HEK293 (cell line): ENCODE data around the gene SH3BGR.

ENCODE experiments used
- CTCF ChIA-PET: fragments of 350-600 bp; formaldehyde crosslinking; extraction: SDS; loops from one replicate; lab custom pipeline; 2021; ENCODE audit warnings: antibody characterized with exemption; lab: Yijun Ruan, JAX
- POLR2A ChIA-PET: fragments of 300-600 bp; formaldehyde crosslinking; extraction: SDS; loops from one replicate; lab custom pipeline; 2020; ENCODE audit warnings: antibody characterized with exemption, inconsistent platforms; lab: Yijun Ruan, JAX
- H3K27ac ChIP-seq: fragments of 200-500 bp; sonication (Bioruptor generic); 2 replicates; pipeline ENCODE4 v1.5.1; 2014; ENCODE audit warnings: low read depth, low read length, control low read depth, inconsistent platforms; ENCODE audit errors: extremely low read depth
- H3K36me3 ChIP-seq, 2 experiments: fragments of 200-500 bp in 1 of 2; sonication (Bioruptor generic) in 1 of 2; 1 replicate in 1 of 2; 2 replicates in 1 of 2; pipeline ENCODE4 v1.5.1; 2014 to 2017; ENCODE audit warnings: inconsistent platforms in 2 of 2, low read length in 2 of 2; ENCODE audit not compliant: control insufficient read depth in 2 of 2, insufficient read depth in 1 of 2
- H3K4me1 ChIP-seq: fragments of 200-500 bp; sonication (Bioruptor generic); 2 replicates; pipeline ENCODE4 v1.5.1; 2014; ENCODE audit warnings: mild to moderate bottlenecking, low read length, inconsistent platforms; ENCODE audit not compliant: control insufficient read depth, insufficient read depth
- H3K4me3 ChIP-seq: 2 replicates; pipeline ENCODE4 v1.5.1; 2011; ENCODE audit warnings: low read depth, mild to moderate bottlenecking, control low read depth, low read length, moderate library complexity
- H3K9me3 ChIP-seq: fragments of 200-500 bp; sonication (Bioruptor generic); 2 replicates; pipeline ENCODE4 v1.5.1; 2014; ENCODE audit warnings: low read depth, low read length, inconsistent platforms; ENCODE audit not compliant: control insufficient read depth, insufficient read depth
- EGR2 ChIP-seq: fragments of 450-650 bp; formaldehyde crosslinking; IDR thresholded peaks from 2 replicates; pipeline ENCODE4 v1.5.1; 2016; ENCODE audit warnings: low read depth, missing biosample characterization, missing genetic modification characterization
- FEZF1 ChIP-seq: fragments of 450-650 bp; formaldehyde crosslinking; IDR thresholded peaks from 2 replicates; pipeline ENCODE4 v1.5.1; 2016; ENCODE audit warnings: missing biosample characterization, missing genetic modification characterization
- GFI1B ChIP-seq: fragments of 450-650 bp; formaldehyde crosslinking; IDR thresholded peaks from 2 replicates; pipeline ENCODE4 v1.5.1; 2016; ENCODE audit warnings: missing biosample characterization, missing genetic modification characterization
- IKZF3 ChIP-seq: fragments of 450-650 bp; IDR thresholded peaks from 2 replicates; pipeline ENCODE4 v1.5.0; 2018; ENCODE audit warnings: missing biosample characterization, mild to moderate bottlenecking, missing genetic modification characterization, moderate library complexity
- PRDM10 ChIP-seq: fragments of 450-650 bp; formaldehyde crosslinking; IDR thresholded peaks from 2 replicates; pipeline ENCODE4 v1.5.1; 2016; ENCODE audit warnings: missing biosample characterization, missing genetic modification characterization
- ZBTB48 ChIP-seq: fragments of 450-650 bp; formaldehyde crosslinking; IDR thresholded peaks from 2 replicates; pipeline ENCODE4 v1.5.1; 2016; ENCODE audit warnings: missing biosample characterization, missing genetic modification characterization
- ZNF114 ChIP-seq: fragments of 450-650 bp; formaldehyde crosslinking; IDR thresholded peaks from 2 replicates; pipeline ENCODE4 v1.5.0; 2017; ENCODE audit warnings: missing biosample characterization, missing genetic modification characterization
- ZNF133 ChIP-seq: fragments of 450-650 bp; formaldehyde crosslinking; IDR thresholded peaks from 2 replicates; pipeline ENCODE4 v1.5.1; 2016; ENCODE audit warnings: missing biosample characterization, missing genetic modification characterization
- ZNF16 ChIP-seq: fragments of 450-650 bp; formaldehyde crosslinking; IDR thresholded peaks from 2 replicates; pipeline ENCODE4 v1.5.1; 2016; ENCODE audit warnings: low read depth, missing biosample characterization, missing genetic modification characterization
- ZNF211 ChIP-seq: fragments of 450-650 bp; formaldehyde crosslinking; IDR thresholded peaks from 2 replicates; pipeline ENCODE4 v1.5.1; 2016; ENCODE audit warnings: low read depth, missing biosample characterization, missing genetic modification characterization
- ZNF248 ChIP-seq: fragments of 450-650 bp; formaldehyde crosslinking; IDR thresholded peaks from 2 replicates; pipeline ENCODE4 v1.5.1; 2017; ENCODE audit warnings: missing biosample characterization, missing genetic modification characterization
- ZNF404 ChIP-seq: fragments of 450-650 bp; formaldehyde crosslinking; IDR thresholded peaks from 2 replicates; pipeline ENCODE4 v1.5.1; 2017; ENCODE audit warnings: missing biosample characterization, missing genetic modification characterization
- ZNF416 ChIP-seq: fragments of 450-650 bp; formaldehyde crosslinking; IDR thresholded peaks from 2 replicates; pipeline ENCODE4 v1.5.1; 2016; ENCODE audit warnings: missing biosample characterization, missing genetic modification characterization
- ZNF501 ChIP-seq: fragments of 450-650 bp; formaldehyde crosslinking; IDR thresholded peaks from 2 replicates; pipeline ENCODE4 v1.5.1; 2016; ENCODE audit warnings: missing biosample characterization, missing genetic modification characterization
- ZNF645 ChIP-seq: fragments of 450-650 bp; formaldehyde crosslinking; IDR thresholded peaks from 2 replicates; pipeline ENCODE4; 2016; ENCODE audit warnings: missing biosample characterization, missing genetic modification characterization
- ZNF701 ChIP-seq: fragments of 450-650 bp; formaldehyde crosslinking; IDR thresholded peaks from 2 replicates; pipeline ENCODE4 v1.5.1; 2016; ENCODE audit warnings: missing biosample characterization, missing genetic modification characterization
- ZNF777 ChIP-seq: fragments of 450-650 bp; formaldehyde crosslinking; IDR thresholded peaks from 2 replicates; pipeline ENCODE4 v1.5.1; 2017; ENCODE audit warnings: missing biosample characterization, missing genetic modification characterization, borderline replicate concordance
- TF ChIP-seq, protein P1 (sequence below): fragments of 450-650 bp; formaldehyde crosslinking; conservative IDR thresholded peaks from 2 replicates; pipeline ENCODE4 v1.5.1; 2016; ENCODE audit warnings: low read depth, missing biosample characterization, missing genetic modification characterization
- TF ChIP-seq, protein P2 (sequence below): fragments of 450-650 bp; formaldehyde crosslinking; IDR thresholded peaks from 2 replicates; pipeline ENCODE4 v1.5.1; 2016; ENCODE audit warnings: missing biosample characterization, missing genetic modification characterization
- TF ChIP-seq, protein P3 (sequence below): fragments of 450-650 bp; formaldehyde crosslinking; optimal IDR thresholded peaks from 2 replicates; pipeline ENCODE3; 2016; ENCODE audit warnings: missing biosample characterization, mild to moderate bottlenecking, missing genetic modification characterization
- TF ChIP-seq, protein P4 (sequence below): fragments of 450-650 bp; formaldehyde crosslinking; IDR thresholded peaks from 2 replicates; pipeline ENCODE4 v1.5.1; 2016; ENCODE audit warnings: missing biosample characterization, missing genetic modification characterization

The SH3BGR gene

DNA sequence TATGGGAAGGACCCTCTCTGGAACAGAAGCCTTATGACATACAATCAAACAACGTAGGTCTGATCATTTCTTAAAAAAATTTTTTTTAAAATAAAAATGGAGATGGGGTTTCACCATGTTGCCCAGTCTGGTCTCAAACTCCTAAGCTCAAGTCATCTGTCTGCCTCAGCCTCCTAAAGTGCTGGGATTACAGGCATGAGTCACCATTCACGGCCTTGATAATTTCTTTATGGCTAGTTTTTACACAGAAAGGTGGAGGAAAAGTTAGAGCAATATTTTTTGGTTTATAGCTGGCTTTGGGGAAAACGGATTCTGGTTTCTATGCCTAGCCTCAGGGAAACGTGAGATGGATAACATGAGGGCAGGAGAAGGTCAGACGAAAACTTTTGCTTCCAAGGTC lies 91.0 kb downstream of the SH3BGR start (continued):
- TF ChIP-seq ZNF645 (no peak), ZNF416 (tag by site-specific recombination) (no peak), ZNF777 (no peak), ZNF133 (tag by site-specific recombination) (no peak), ZBTB48 (tag by site-specific recombination) (no peak), IKZF3 (tag by site-specific recombination) (no peak), ZNF211 (tag by site-specific recombination) (no peak)
- TF ChIP-seq, protein P1, sequence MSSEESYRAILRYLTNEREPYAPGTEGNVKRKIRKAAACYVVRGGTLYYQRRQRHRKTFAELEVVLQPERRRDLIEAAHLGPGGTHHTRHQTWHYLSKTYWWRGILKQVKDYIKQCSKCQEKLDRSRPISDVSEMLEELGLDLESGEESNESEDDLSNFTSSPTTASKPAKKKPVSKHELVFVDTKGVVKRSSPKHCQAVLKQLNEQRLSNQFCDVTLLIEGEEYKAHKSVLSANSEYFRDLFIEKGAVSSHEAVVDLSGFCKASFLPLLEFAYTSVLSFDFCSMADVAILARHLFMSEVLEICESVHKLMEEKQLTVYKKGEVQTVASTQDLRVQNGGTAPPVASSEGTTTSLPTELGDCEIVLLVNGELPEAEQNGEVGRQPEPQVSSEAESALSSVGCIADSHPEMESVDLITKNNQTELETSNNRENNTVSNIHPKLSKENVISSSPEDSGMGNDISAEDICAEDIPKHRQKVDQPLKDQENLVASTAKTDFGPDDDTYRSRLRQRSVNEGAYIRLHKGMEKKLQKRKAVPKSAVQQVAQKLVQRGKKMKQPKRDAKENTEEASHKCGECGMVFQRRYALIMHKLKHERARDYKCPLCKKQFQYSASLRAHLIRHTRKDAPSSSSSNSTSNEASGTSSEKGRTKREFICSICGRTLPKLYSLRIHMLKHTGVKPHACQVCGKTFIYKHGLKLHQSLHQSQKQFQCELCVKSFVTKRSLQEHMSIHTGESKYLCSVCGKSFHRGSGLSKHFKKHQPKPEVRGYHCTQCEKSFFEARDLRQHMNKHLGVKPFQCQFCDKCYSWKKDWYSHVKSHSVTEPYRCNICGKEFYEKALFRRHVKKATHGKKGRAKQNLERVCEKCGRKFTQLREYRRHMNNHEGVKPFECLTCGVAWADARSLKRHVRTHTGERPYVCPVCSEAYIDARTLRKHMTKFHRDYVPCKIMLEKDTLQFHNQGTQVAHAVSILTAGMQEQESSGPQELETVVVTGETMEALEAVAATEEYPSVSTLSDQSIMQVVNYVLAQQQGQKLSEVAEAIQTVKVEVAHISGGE (tag by site-specific recombination) = no peak

DNA sequence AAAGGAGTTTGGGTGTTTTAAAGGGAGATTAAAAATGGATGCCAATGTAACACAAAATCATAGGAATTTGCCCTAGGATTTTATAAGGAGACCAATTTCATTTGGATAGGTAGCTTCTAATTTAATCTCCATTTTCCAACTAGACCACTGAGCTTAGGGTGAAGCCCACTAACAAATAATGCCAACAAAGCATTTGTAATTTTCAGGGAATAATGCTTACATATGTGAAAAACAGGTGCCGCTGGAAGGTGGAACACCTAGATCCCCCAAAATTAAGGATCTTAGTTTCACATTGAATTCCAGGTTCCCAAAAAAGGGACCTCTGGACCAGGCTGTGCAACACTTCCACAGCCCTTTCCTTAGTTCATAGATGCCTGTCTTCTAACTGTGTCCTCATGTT lies 94.8 kb downstream of the SH3BGR start:
- Histone ChIP-seq H3K9me3 (no peaks in the 10 kb centered on the region), H3K36me3 (no peaks in the 10 kb centered on the region), H3K4me3 (no peak overlapping the region), H3K27ac (no peak overlapping the region), H3K4me1 (no peaks in the 10 kb centered on the region)
- TF ChIP-seq ZNF248 (tag by site-specific recombination) (no peak), ZBTB48 (tag by site-specific recombination) (no peak), GFI1B (no peak), ZNF114 (tag by site-specific recombination) (no peak), ZNF501 (tag by site-specific recombination) (no peak), FEZF1 (tag by site-specific recombination) (no peak), ZNF701 (tag by site-specific recombination) (no peak), ZNF404 (tag by site-specific recombination) (no peak), EGR2 (no peak)
- TF ChIP-seq, protein P2, sequence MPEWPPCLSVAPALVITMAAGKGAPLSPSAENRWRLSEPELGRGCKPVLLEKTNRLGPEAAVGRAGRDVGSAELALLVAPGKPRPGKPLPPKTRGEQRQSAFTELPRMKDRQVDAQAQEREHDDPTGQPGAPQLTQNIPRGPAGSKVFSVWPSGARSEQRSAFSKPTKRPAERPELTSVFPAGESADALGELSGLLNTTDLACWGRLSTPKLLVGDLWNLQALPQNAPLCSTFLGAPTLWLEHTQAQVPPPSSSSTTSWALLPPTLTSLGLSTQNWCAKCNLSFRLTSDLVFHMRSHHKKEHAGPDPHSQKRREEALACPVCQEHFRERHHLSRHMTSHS = no peak
- TF ChIP-seq, protein P3, sequence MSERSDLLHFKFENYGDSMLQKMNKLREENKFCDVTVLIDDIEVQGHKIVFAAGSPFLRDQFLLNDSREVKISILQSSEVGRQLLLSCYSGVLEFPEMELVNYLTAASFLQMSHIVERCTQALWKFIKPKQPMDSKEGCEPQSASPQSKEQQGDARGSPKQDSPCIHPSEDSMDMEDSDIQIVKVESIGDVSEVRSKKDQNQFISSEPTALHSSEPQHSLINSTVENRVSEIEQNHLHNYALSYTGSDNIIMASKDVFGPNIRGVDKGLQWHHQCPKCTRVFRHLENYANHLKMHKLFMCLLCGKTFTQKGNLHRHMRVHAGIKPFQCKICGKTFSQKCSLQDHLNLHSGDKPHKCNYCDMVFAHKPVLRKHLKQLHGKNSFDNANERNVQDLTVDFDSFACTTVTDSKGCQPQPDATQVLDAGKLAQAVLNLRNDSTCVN (tag by site-specific recombination) = no peak
- ChIA-PET CTCF (interaction anchor here (0.5 to 0.9 kb wide), 3 partner anchors 11 to 273 kb away, joined by 4 read pairs; no protein-coding TSS in a partner anchor), POLR2A (no interaction called here)

DNA sequence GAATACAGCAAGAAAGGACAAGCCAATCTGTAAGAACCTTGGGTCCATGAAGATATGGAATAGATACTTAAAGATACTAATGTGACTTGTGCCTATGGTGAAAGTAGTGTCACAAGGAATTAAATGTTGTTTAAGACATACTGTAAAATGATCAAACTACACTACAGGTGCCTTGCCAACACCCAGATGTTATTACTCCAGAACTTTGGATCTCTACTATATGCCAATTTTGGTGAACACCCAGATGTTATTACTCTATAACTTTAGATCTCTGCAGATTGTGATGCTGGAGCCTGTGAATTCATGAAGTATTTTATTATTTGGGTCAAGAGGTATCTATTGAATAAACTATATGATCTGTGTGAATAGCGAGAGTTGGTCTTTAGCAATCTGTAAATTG lies 101.1 kb downstream of the SH3BGR start:
- Histone ChIP-seq H3K27ac (no peak overlapping the region), H3K9me3 (no peaks in the 10 kb centered on the region), H3K4me3 (no peak overlapping the region), H3K4me1 (no peaks in the 10 kb centered on the region), H3K36me3 (no peaks in the 10 kb centered on the region)
- ChIA-PET CTCF (interaction anchor here (0.7 kb wide), 1 partner anchor 83 kb away, joined by 3 read pairs; no protein-coding TSS in a partner anchor), POLR2A (no interaction called here)
- TF ChIP-seq PRDM10 (no peak), ZNF16 (tag by site-specific recombination) (no peak)
- TF ChIP-seq, protein P4, sequence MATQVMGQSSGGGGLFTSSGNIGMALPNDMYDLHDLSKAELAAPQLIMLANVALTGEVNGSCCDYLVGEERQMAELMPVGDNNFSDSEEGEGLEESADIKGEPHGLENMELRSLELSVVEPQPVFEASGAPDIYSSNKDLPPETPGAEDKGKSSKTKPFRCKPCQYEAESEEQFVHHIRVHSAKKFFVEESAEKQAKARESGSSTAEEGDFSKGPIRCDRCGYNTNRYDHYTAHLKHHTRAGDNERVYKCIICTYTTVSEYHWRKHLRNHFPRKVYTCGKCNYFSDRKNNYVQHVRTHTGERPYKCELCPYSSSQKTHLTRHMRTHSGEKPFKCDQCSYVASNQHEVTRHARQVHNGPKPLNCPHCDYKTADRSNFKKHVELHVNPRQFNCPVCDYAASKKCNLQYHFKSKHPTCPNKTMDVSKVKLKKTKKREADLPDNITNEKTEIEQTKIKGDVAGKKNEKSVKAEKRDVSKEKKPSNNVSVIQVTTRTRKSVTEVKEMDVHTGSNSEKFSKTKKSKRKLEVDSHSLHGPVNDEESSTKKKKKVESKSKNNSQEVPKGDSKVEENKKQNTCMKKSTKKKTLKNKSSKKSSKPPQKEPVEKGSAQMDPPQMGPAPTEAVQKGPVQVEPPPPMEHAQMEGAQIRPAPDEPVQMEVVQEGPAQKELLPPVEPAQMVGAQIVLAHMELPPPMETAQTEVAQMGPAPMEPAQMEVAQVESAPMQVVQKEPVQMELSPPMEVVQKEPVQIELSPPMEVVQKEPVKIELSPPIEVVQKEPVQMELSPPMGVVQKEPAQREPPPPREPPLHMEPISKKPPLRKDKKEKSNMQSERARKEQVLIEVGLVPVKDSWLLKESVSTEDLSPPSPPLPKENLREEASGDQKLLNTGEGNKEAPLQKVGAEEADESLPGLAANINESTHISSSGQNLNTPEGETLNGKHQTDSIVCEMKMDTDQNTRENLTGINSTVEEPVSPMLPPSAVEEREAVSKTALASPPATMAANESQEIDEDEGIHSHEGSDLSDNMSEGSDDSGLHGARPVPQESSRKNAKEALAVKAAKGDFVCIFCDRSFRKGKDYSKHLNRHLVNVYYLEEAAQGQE = no peak
